Effector CD4-positive, alpha-beta T cell (primary cell): ENCODE results near the gene TNFAIP8.

Experiments used
- DNase-seq: peaks from one replicate; pipeline ENCODE4 v3.0.0-alpha.2; 2020

TNFAIP8 gene

DNA sequence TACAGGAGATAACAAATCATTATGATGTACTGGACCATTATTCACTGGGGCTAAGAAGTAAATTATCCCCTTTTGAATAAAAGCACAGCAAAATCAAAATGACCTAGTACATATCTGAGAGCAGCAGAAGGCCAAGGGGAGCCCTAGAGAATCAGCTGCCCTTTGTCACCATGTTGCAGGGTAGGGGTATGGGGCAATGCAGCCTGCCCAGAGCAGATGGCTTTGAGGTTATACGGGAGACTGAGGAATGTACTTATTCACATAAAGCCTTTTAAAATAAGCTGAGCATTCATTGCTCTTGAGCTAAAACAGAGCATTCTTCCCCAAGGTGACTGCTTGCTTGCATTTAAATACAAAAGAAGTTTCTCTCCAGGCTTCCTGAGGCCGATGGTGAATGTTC lies 2.6 kb upstream of the TNFAIP8 start:
- DNase-seq, result no peak

GRCh38 chr5:119353686-119354366 lies 2.0 kb upstream of the TNFAIP8 start:
- DNase-seq, result no peak

DNA sequence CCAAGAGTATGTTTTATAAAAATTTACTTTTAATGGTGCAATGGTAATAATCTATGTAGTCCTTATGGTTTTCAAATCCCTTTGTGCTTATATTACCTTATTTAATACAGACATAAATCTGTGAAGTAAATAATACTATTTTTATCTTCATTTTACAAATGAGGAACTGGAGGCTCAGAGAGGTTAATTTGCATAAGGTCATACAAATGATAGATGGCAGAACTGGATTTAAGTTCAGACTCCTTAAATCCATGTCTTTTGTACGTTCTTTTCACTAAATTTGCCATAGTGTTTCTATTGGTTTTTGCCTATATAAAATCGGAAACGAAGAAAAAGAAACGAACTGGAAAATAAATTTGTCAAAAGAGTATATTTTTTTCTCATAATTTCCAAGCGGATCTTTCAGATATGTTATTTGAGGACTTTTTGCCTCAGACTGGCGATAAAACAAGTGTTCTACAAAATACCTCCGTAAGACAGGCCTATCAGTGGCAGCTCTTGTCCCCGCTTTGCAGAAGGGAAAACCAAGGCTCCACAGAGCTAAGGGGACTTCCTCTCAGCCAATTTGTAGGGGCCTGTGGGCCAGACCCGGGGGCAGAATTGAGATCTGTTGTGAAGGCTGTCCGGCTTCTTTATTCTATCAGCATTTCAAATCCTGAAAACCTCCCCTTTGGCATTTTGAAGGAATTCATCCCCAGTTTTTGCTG lies 1.1 kb upstream of the TNFAIP8 start:
- DNase-seq, result no peak

GRCh38 chr5:119355244-119355638 lies 578 bp upstream of the TNFAIP8 start:
- peak; percentile 48 for DNase-seq

DNA sequence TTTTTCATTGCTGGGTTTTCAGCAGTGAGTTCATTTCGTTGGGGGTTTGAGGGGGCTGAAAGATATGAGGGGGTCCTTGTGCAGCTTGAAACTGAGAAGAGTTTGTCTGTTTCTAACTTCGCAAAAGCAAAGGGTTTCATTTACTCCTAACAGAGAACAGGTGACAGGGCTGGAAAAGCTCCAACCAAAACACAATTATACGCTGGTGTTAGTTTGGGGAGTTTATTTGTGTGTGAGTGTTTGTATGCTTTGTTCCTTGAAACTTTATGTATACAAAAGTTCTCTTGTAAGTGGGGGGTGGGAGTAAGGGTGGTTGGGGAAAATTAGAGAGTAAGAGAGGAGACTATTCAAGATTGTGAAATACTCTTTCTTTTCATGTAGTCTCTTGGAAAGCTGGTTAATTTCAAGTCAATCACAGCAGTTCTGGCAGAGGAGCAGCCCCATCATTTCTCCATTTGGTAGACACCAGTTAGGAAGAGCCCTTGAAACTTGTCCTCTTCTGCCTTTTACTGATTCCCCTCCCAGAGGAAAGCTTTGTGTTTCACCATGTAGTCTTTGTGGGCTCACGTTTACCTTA lies 881 bp downstream of the TNFAIP8 start:
- DNase-seq, result no peak

DNA sequence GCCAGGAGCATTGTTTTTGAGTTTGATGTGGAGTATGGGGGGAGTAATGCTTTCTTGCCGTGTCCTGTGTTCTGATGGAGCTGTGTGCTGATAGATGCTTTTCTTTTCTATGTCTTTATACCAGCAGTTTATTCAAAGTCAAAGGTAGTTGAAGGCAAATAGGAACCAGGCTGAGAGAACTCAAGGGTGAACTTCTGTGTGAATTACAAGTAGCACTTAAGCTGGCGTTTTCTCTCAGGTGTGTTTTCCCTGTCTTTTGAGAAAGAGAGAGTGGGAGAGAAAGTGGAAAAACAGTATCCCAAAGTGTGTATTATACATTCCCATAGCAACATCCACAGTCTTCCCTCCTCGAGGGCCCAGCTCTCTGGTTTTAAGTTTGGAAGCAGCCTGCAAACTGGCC lies 1.5 kb downstream of the TNFAIP8 start:
- no peak for DNase-seq

DNA sequence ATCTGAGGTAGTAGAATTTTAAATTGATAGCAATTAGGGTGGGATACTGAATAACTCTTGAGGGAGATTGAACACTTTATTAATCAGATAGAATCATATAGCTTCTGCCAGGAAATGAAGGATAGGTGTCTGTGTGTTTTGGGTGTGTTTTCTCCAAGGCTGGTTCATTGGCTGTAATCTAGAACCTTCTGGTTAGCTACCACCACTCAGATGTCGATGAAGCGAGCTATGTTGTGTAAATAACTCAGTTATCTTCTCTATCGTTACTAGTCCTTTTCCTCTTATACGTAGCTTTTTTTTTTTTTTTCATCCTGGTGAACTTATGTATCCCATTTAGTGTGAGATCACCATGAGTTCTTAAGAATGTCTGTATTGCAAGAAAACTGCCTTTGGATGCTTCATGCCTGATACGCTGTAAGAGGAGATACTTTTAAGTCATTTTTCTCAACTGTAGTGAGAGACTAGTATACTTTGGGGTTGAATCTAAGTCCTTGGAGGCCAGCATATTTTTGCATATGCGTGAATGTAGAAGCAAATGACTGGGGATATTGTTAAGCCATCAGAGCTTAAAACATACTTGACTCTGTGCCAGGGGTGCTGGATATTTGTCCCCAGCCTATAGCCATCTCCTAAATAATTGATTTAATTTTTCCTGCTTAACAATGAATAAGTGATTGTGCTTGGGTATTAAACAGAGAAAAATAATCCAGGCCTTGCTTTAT lies 2.1 kb downstream of the TNFAIP8 start:
- DNase-seq, result no peak

GRCh38 chr5:119358530-119358900 lies 2.7 kb downstream of the TNFAIP8 start:
- no peak for DNase-seq

GRCh38 chr5:119358901-119359603 lies 3.2 kb downstream of the TNFAIP8 start:
- no peak for DNase-seq

DNA sequence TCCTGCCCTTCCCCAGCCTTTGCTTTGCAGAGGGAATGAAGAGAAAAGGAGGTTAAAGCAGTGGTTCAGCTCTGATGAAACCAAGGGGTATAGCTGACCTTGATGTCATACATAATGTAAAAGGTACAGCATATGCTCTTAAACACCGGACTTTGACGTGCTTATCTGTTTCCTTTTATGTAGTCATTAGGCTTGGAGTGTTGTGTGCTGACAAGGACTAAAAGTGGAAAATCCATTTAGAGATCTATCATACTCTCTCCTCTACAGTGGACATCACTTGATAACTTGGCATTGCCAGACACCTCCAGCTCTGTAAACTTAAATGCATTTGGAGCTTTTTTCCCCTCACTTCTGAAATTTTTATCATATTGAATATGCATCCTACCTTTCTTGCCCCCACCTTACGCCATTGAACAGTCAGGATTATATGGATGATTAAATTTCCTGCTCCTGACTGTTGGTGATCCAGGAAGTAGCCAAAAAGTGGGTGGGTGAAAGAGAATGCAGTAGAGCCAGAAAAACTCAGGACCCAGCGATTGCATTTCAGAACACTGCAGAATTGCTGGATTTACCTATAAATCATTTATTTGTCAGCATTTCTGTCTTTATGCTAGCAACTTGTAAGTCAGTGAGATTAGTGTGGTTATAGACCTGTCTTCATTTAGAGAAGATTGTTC lies 4.1 kb downstream of the TNFAIP8 start:
- no peak for DNase-seq

DNA sequence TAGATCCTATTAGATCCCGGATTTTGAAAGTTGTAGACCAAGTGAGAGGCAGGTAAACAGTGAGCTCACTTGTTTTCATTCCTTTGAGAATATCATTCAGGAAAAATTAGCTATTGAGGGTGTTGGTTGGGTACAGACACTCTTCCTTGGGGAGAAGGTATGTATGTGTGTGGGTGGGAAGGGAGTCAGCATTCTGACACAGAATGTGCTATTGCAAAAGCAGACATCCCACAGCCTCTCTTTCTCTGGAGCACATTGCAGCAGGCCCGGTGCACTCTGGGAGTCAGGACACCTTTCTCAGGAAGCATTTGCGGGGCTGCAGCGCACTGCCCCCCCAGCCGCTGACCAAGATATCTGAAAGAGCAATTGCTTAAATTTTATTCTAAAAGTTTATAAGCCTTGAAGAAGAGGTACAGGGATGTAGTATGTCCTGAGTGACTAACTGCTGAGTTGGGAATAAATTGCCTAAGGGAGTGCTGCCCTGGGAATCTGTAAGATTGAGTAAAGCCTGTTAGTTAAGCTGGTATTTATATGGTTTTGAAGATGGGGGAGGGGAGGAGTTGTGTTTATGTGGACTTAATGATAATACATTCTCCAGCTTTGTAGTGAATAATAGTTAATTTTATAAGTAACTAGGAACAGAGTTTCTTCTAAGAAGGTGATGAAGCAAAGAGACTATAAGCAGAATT lies 5.2 kb downstream of the TNFAIP8 start:
- no peak for DNase-seq

DNA sequence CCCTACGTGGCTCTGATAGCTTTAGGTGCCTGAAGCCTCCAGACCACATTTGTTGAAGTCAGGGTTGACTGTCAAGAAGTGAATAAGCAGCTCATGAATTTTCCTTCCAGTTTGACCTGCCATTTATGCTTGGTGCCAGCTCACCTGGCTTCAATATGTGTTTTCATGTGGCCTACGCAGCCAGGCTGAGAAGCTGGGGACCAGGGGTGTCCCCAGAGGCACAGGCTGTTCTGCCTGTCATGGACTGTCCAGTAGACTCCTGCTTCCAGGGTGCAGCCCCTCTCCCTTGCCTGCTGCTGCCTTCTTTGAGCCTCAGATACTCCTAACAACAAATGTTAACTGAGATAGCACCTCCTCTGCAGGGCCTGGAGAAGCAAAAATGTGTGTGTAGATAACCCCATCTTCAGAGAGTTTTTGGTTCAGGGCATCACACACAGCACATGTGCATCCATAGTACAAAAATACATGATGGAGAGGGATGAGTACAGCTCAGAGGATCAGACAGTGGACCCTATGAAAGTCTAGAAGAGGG lies 5.8 kb downstream of the TNFAIP8 start:
- no peak for DNase-seq

- DNase-seq, result no peak
Observed at GRCh38 chr5:119362714-119363113, 6.9 kb downstream of the TNFAIP8 start.

GRCh38 chr5:119363271-119363670 lies 7.5 kb downstream of the TNFAIP8 start:
- no peak for DNase-seq

- no peak for DNase-seq
Observed at GRCh38 chr5:119363936-119364335, 8.1 kb downstream of the TNFAIP8 start.

- no peak for DNase-seq
Observed at GRCh38 chr5:119365847-119366539, 10.2 kb downstream of the TNFAIP8 start.

DNA sequence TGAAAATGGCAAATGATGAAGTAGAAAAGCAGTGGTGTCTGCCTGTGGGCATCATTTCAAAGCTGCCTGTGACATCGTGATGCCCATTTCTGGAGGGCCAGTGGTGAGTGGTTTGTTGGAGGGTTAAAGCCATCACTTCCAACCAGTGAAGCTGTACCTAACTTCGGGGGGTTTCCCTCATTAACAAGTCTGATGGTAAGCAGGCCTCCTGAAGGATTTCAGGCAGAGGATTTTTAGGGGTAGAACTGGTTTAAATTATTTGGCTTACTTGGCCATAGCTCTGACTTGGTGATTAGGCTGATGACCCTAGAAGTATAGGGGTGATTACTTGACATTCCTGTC lies 10.7 kb downstream of the TNFAIP8 start:
- DNase-seq, result no peak

GRCh38 chr5:119367502-119368237 lies 11.9 kb downstream of the TNFAIP8 start:
- DNase-seq, result no peak

DNA sequence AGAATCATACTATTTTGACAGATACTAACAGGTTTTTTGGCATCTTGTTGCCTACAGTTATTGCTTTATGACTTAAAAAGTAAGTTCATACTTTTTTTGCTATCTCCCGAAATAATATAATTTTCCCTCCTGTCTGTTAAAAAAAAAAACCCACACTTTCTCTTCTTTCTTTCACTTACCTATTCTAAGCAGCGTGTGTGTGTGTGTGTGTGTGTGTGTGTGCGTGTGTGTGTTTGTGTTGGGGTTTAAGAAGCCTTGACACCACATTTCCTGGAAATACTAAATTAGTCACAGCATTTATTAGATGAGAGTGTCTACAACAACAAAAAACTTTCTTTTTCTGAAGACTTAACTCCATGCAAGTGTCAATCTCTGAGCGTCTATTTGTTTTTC lies 12.4 kb downstream of the TNFAIP8 start:
- no peak for DNase-seq

- no peak for DNase-seq
Observed at GRCh38 chr5:119370486-119370885, 14.7 kb downstream of the TNFAIP8 start.
